GM06990 (cell line): ENCODE measurements around the gene PLXNB2.

ENCODE experiments used
- DNase-seq: peaks from one replicate; pipeline ENCODE4 v3.0.0-alpha.2; 2011; ENCODE audit not compliant: insufficient read length; ENCODE audit errors: extremely low read depth
- H3K27me3 ChIP-seq: replicated peaks from 2 replicates; pipeline ENCODE4 v1.6.0; 2011; ENCODE audit warnings: low read length; ENCODE audit not compliant: control insufficient read depth, insufficient read depth
- H3K36me3 ChIP-seq: 2 replicates; pipeline ENCODE4 v1.5.1; 2011; ENCODE audit warnings: low read length; ENCODE audit not compliant: control insufficient read depth, insufficient read depth
- H3K4me3 ChIP-seq: replicated peaks from 2 replicates; pipeline ENCODE4 v1.5.1; 2011; ENCODE audit warnings: low read depth, mild to moderate bottlenecking, control low read depth, low read length
- CTCF ChIP-seq: IDR thresholded peaks from 2 replicates; pipeline ENCODE4 v1.5.1; 2011; ENCODE audit warnings: low read length, control low read depth, mild to moderate bottlenecking, inconsistent platforms; ENCODE audit not compliant: insufficient read depth, poor library complexity, severe bottlenecking

Gene PLXNB2

GRCh38 chr22:50246242-50247175, 60.9 kb downstream of the PLXNB2 start:
- Histone ChIP-seq H3K36me3 (peaks cover 19% of the 10 kb centered on the region), H3K4me3 (no peak overlapping the region; the same call in 1 of the 2 replicates), H3K27me3 (no peaks in the 10 kb centered on the region)
- TF ChIP-seq CTCF = no peak
- DNase-seq = no peak

GRCh38 chr22:50245214-50246072, 62.0 kb downstream of the PLXNB2 start:
- Histone ChIP-seq H3K36me3 (peaks cover 19% of the 10 kb centered on the region), H3K27me3 (no peaks in the 10 kb centered on the region), H3K4me3 (peak overlapping the region; percentile 96)
- TF ChIP-seq CTCF = no peak
- DNase-seq = no peak

GRCh38 chr22:50244420-50245213, 62.8 kb downstream of the PLXNB2 start, which contains the start of gene TUBGCP6:
Gene TUBGCP6, minus strand, starts transcription at chr22:50245023. Its CDS starts 564 bp downstream, at chr22:50244459.
- DNase-seq = peak; percentile 92
- TF ChIP-seq CTCF = peak; percentile 22
- peak within 1 kb of the TSS; percentile 96 for H3K4me3 ChIP-seq
- no peaks in the 10 kb centered on the region for H3K27me3 ChIP-seq
- peaks cover 19% of the 10 kb centered on the region for H3K36me3 ChIP-seq

GRCh38 chr22:50243685-50244419, 63.6 kb downstream of the PLXNB2 start:
- H3K27me3 ChIP-seq = no peaks in the 10 kb centered on the region
- H3K4me3 ChIP-seq = peak overlapping the region; percentile 96
- no peak for DNase-seq
- no peak for TF ChIP-seq CTCF
- peaks cover 16% of the 10 kb centered on the region for H3K36me3 ChIP-seq
